ENCODE measurements around the gene TSEN2. TPM values are rescaled to one million over a fixed set of nuclear protein-coding genes. Genes with fewer than 3 reads are reported as not detected.

Gene TSEN2
- total RNA-seq, 4 donors from 2014 or later, result 20.9 to 47.6 (median 30.1) TPM

DNA sequence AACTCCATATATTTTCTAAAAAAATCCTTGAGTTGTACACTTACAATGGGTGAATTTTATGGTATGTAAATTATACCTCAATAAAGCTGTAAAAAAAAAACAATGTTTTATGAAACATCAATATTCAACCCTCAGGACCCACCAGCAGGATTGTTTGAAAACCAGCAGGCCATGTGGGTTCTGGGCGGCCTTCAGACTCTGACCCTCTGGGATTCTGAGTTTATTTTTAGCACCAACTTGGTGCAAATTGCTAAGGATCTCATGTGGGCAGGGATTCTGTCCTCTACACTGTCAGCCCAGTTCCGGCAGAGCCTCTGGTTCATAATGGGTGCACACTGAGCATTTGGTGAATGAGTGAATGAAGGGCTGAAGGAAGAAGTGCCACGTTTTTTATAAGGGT, 24.2 kb upstream of the TSEN2 start:
- H3K4me3 ChIP-seq, result no peak overlapping the region
- H3K27me3 ChIP-seq, result no peaks in the 10 kb centered on the region
- no peak for TF ChIP-seq POLR2AphosphoS5 (IDR thresholded peaks at IDR 0.05)
- TF ChIP-seq, protein P1, sequence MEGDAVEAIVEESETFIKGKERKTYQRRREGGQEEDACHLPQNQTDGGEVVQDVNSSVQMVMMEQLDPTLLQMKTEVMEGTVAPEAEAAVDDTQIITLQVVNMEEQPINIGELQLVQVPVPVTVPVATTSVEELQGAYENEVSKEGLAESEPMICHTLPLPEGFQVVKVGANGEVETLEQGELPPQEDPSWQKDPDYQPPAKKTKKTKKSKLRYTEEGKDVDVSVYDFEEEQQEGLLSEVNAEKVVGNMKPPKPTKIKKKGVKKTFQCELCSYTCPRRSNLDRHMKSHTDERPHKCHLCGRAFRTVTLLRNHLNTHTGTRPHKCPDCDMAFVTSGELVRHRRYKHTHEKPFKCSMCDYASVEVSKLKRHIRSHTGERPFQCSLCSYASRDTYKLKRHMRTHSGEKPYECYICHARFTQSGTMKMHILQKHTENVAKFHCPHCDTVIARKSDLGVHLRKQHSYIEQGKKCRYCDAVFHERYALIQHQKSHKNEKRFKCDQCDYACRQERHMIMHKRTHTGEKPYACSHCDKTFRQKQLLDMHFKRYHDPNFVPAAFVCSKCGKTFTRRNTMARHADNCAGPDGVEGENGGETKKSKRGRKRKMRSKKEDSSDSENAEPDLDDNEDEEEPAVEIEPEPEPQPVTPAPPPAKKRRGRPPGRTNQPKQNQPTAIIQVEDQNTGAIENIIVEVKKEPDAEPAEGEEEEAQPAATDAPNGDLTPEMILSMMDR (IDR thresholded peaks at IDR 0.05), result peak in 1 of 5 experiments; percentile 21
- peak overlapping the region; percentile 62 to 76 (median 68) for H3K27ac ChIP-seq
- H3K4me1 ChIP-seq, result peaks cover 0 to 40% (median 34%) of the 10 kb centered on the region in 4 donors
- WGBS, 2 donors (ENCODE audit: low coverage in 1 of 2), result 53 to 70% methylated on average over 3 of the region's 3 CpGs
- in situ Hi-C loops (cut with MboI; ENCODE audit: low pct_ligation_motif_present in 1 of 4, low pct_unique_long_range_greater_than_20kb in 1 of 4, low sequenced_read_pairs in 3 of 4), result loop anchor here in 1 of 4 donors (10.0 kb wide), 1 partner anchor 315 kb away; no protein-coding TSS in a partner anchor
- intact Hi-C loops (cut with DNase I; ENCODE audit: low total_unique reads), result no loop called here
- no peaks in the 10 kb centered on the region for H3K9me3 ChIP-seq
- no peaks in the 10 kb centered on the region for H3K36me3 ChIP-seq
- DNase-seq, result peak; percentile 69

DNA sequence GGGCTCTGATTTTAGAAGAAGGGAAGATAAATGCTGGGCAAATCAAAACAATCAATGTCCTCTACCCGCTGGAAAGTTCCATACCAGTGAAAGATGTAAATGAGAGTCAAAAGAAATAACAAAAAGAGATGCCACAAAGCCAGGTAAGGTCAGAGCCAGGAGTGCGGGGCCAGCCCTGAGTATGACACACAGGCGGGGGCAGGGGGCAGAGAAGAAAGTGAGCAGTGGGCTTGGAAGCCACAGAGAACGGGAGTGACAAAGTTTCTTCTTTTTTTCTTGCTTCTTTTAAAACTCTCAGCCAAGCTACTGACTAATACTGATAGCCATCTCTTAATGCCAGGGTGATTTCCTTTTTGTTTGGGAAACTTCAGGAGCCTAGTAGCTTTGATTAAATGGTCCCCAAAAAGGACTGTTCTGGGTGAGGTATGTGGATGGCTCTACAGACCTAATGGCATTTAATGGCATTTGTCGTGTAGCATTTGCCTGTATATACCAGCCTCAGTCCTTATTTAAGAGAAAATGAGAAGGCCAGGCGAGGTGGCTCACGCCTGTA, 23.1 kb upstream of the TSEN2 start:
- intact Hi-C loops (cut with DNase I; ENCODE audit: low total_unique reads), result no loop called here
- WGBS, 2 donors (ENCODE audit: low coverage in 1 of 2), result 78 to 87% methylated on average over 6 to 7 of the region's 7 CpGs
- in situ Hi-C loops (cut with MboI; ENCODE audit: low pct_ligation_motif_present in 1 of 4, low pct_unique_long_range_greater_than_20kb in 1 of 4, low sequenced_read_pairs in 3 of 4), result loop anchor here in 1 of 4 donors (10.0 kb wide), 1 partner anchor 316 kb away; no protein-coding TSS in a partner anchor
- H3K4me3 ChIP-seq, result no peak overlapping the region
- no peak for DNase-seq
- TF ChIP-seq, protein P1 (IDR thresholded peaks at IDR 0.05), result no peak
- TF ChIP-seq EP300 (IDR thresholded peaks at IDR 0.05; ENCODE audit: low read depth), result no peak
- TF ChIP-seq POLR2A (IDR thresholded peaks at IDR 0.05), result no peak
- no peak for TF ChIP-seq POLR2AphosphoS5 (IDR thresholded peaks at IDR 0.05)
- H3K4me1 ChIP-seq, result peaks cover 0 to 45% (median 35%) of the 10 kb centered on the region in 4 donors
- H3K9me3 ChIP-seq, result no peaks in the 10 kb centered on the region
- H3K36me3 ChIP-seq, result no peaks in the 10 kb centered on the region
- no peaks in the 10 kb centered on the region for H3K27me3 ChIP-seq
- peak overlapping the region; percentile 62 to 76 (median 68) for H3K27ac ChIP-seq

DNA sequence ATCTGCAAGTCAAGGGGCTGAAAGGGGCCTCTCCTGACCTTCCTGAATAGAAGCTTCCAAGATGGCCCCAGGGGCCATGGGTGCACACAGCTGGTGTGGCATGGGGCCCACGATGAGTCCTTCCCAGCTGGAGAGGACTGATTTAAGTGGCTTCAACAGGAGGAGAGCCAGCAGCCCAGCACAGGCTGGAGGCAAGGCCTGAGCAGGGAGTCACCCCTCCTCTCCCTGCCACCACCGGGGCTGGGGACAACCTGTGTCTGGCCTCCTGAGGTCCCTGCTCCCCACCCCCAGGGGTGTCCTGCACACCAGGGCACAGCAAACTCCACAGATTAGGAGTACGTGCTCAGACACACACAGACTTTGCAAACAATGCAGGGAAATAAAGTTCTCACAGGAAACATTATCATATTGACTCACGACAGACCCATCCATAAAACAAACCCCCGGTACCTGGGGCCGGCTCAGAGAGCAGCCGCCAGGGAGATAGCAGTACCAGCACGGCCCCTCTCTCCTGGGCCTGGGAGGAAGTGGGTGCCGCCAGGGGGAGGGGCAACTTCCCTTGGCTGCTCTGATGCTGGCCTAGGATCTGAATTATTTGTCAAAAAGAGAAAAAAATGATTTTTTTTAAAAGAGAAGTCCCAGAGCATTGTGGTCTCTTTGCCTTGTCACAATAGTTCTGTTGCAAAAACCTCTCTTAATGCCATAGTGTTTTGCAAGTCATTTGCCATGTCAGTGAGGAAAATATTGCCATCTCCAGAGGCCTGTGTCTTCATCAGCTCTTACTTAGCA, 21.9 kb upstream of the TSEN2 start:
- Histone ChIP-seq H3K4me3 (no peak overlapping the region), H3K27ac (peak overlapping the region; percentile 62 to 76 (median 67)), H3K36me3 (no peaks in the 10 kb centered on the region), H3K9me3 (no peaks in the 10 kb centered on the region), H3K27me3 (no peaks in the 10 kb centered on the region), H3K4me1 (peaks cover 0 to 47% (median 36%) of the 10 kb centered on the region in 4 donors)
- intact Hi-C loops (cut with DNase I; ENCODE audit: low total_unique reads), result no loop called here
- peak; percentile 48 for DNase-seq
- TF ChIP-seq, protein P1 (IDR thresholded peaks at IDR 0.05), result no peak
- no peak for TF ChIP-seq POLR2A (IDR thresholded peaks at IDR 0.05)
- no peak for TF ChIP-seq EP300 (IDR thresholded peaks at IDR 0.05; ENCODE audit: low read depth)
- no peak for TF ChIP-seq POLR2AphosphoS5 (IDR thresholded peaks at IDR 0.05)
- WGBS, 2 donors (ENCODE audit: low coverage in 1 of 2), result 10 to 41% methylated on average over 2 to 9 of the region's 9 CpGs
- in situ Hi-C loops (cut with MboI; ENCODE audit: low pct_ligation_motif_present in 1 of 4, low pct_unique_long_range_greater_than_20kb in 1 of 4, low sequenced_read_pairs in 3 of 4), result loop anchor here in 1 of 4 donors (10.0 kb wide), 1 partner anchor 318 kb away; no protein-coding TSS in a partner anchor

DNA sequence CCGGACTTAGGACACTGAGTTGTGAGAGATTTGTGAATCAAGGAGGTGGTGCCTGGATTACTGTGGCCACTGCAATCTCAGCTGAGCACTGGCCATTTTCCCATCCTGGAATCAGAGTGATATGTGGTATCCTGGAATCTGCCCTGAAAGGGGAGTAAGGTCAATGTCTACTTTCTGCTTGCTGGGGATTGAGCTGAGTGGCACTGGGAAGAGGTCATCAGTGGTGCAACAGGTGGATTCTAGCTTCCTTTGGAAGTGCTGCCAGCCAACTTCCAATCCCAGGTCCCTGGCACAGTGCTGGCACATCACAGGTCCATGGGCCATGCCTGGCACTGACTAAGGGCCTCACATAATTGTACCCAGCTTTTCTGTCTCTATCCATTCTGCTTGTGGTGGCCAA, 20.6 kb upstream of the TSEN2 start:
- 88% methylated on average over 1 of the region's 1 CpG; no CpG with 5 or more reads in 1 of the 2 donors for WGBS, 2 donors (ENCODE audit: low coverage in 1 of 2)
- H3K27ac ChIP-seq, result no peak overlapping the region
- in situ Hi-C loops (cut with MboI; ENCODE audit: low pct_ligation_motif_present in 1 of 4, low pct_unique_long_range_greater_than_20kb in 1 of 4, low sequenced_read_pairs in 3 of 4), result loop anchor here in 1 of 4 donors (10.0 kb wide), 1 partner anchor 319 kb away; no protein-coding TSS in a partner anchor
- no peaks in the 10 kb centered on the region for H3K27me3 ChIP-seq
- no peak overlapping the region for H3K4me3 ChIP-seq
- peaks cover 0 to 47% (median 36%) of the 10 kb centered on the region in 4 donors for H3K4me1 ChIP-seq
- TF ChIP-seq POLR2AphosphoS5 (IDR thresholded peaks at IDR 0.05) (no peak), POLR2A (IDR thresholded peaks at IDR 0.05) (no peak), EP300 (IDR thresholded peaks at IDR 0.05; ENCODE audit: low read depth) (no peak)
- TF ChIP-seq, protein P1 (IDR thresholded peaks at IDR 0.05), result no peak
- intact Hi-C loops (cut with DNase I; ENCODE audit: low total_unique reads), result no loop called here
- no peaks in the 10 kb centered on the region for H3K36me3 ChIP-seq
- no peak for DNase-seq
- no peaks in the 10 kb centered on the region for H3K9me3 ChIP-seq

All from transverse colon (tissue), 4 donors.